ENCODE measurements around the gene MLIP.
"Not testable (repeated sequence)": the region's sequence is repeated elsewhere in the genome, so short reads cannot be mapped to it uniquely, and the experiment has no call there.

Gene MLIP

GRCh38 chr6:54232703-54233102, 121.5 kb downstream of the MLIP start:
- DNase-seq: no peak

- no peak for DNase-seq
Observed at GRCh38 chr6:54234539-54234938, 123.3 kb downstream of the MLIP start.

DNA sequence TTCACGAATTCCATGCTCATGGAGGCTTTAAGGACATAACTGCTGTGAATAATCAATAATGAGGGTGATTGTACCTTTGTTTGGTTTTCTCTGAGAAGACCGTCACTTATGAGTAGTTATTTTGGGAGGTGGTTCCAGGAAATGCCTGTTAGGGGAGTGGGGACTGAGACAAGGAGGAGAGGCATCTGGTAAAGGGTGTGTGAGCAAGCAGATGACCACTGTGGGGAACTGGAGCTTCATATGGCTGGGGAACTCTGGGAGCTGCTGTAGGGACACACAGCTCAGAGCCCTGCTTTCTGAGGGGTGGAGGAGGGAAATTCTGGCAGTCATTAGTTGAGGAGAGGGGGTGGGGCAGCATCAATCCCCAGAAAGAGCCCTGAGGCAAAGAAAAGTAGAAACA, 125.7 kb downstream of the MLIP start:
- DNase-seq: peak in 2 of 3 experiments; percentile 11 to 40

- no peak for DNase-seq
Observed at GRCh38 chr6:54238396-54238795, 127.2 kb downstream of the MLIP start.

GRCh38 chr6:54243699-54244098, 132.5 kb downstream of the MLIP start:
- DNase-seq: no peak

GRCh38 chr6:54244430-54244829, 133.2 kb downstream of the MLIP start:
- DNase-seq: peak in 2 of 3 experiments; percentile 24 to 50

- no peak for DNase-seq
Observed at GRCh38 chr6:54245265-54245664, 134.0 kb downstream of the MLIP start.

- DNase-seq: no peak
Observed at GRCh38 chr6:54248319-54248718, 137.1 kb downstream of the MLIP start.

DNA sequence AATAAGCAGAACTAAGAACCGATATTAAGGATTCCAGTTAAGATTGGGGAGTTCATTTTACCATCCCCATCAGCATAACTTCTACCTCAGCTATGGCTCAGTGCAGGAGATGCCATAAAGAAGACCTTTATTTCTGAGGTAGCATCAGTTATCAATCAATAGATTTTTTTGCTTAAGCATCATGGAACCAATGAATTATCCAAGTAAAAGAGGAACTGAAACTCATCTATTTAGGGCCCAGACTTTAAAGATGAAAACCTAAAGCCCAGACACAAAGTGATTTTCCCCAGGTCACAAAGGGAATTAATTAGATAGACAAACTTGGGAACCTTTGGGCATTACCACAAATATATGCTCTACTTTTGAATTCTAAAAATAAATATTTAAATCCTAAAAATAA, 137.8 kb downstream of the MLIP start:
- no peak for DNase-seq

DNA sequence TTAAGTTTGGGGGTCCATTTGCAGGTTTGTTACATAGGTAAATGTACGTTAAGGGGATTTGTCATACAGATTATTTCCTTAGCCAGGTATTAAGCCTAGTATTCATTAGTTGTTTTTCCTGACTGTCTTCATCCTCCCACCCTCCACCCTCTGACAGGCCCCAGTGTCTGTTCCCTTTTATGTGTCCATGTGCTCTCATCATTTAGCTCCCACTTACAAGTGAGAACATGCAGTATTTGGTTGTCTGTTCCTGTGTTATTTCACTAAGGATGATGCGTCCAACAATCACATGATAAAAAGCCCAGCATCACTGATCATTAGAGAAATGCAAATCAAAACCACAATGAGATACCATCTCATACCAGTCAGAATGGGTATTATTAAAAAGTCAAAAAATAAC, 138.6 kb downstream of the MLIP start:
- DNase-seq: not testable (repeated sequence)

- peak in 1 of 3 experiments; percentile 7 for DNase-seq
Observed at GRCh38 chr6:54252496-54252895, 141.3 kb downstream of the MLIP start.

DNA sequence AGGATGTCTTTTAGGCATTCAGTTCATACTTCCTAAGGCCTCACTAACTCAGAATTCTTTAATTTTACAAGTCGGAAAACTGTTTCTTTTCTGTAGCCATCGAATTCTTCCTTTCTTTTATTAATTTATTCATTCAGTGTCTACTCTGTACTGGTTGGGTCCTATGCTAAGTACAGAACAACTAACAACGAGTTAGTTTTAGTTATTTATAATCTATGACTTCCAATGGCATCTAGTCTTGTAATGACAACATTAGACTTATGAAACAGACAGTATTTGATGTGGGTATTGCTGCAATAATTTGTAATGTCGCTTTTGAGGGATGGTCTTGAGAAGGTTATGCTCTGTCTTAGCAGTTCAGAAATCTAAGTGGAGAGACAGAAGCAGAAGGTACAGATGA, 141.7 kb downstream of the MLIP start:
- DNase-seq: no peak

DNA sequence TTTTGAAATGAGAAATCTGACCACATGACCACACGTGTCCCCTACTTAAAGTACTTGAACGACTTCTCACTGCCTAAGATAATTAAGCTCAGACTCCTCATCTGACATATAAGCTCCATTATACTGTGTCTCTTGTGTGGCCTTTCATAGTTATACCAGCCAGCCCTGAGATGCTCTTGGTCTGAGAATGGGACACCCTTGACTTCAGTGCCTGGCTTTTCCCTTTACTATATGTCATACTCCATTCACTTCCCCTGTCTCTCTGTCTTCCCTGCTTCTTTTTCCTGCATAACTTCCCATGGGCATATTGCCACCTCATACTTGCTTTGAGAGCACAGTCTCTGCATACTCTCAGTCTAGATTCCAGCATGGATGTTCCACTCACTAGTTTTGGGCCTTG, 143.6 kb downstream of the MLIP start:
- DNase-seq: no peak

DNA sequence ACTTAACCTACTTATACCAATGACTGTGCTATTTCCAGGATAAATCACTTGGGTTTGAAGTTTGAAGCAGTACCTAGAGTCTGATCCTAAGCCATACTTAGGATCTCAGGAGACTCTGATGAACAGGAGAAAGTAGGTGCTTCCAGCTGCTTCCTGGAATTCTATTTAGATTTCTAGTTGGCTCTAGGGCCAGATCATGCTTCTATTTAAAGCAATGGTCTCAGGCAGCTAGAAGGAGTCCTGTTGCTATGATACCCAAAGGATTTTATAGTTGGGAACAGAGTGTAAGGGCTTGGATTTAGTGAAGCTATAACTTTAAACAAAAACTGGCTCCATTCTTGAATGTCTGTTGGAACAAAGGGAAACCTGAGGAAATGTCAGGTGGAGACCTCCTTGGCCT, 144.6 kb downstream of the MLIP start:
- DNase-seq: no peak

DNA sequence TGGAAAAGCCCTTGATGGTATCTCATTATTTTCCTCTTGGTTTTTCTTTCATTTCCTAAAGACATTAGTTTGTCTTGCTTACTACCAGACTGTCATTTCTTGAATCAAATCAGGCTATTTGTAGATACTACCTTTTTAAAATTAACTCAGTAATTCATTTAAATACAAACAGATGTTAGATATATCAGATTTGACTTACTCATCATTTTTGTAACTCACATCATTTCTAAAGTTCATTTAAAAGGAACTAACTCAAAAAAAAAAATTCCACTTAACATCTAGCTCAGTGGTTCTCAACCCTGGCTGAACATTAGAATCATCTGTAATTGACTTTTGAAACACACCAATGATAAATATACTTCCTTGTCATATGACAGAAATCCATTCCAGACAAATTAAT, 148.8 kb downstream of the MLIP start:
- DNase-seq: no peak

- DNase-seq: no peak
Observed at GRCh38 chr6:54262499-54262898, 151.3 kb downstream of the MLIP start.

- DNase-seq: no peak
Observed at GRCh38 chr6:54262971-54263370, 151.7 kb downstream of the MLIP start.

- DNase-seq: no peak
Observed at GRCh38 chr6:54264581-54265272, 153.5 kb downstream of the MLIP start.

- no peak for DNase-seq
Observed at GRCh38 chr6:54266400-54266923, 155.2 kb downstream of the MLIP start.

DNA sequence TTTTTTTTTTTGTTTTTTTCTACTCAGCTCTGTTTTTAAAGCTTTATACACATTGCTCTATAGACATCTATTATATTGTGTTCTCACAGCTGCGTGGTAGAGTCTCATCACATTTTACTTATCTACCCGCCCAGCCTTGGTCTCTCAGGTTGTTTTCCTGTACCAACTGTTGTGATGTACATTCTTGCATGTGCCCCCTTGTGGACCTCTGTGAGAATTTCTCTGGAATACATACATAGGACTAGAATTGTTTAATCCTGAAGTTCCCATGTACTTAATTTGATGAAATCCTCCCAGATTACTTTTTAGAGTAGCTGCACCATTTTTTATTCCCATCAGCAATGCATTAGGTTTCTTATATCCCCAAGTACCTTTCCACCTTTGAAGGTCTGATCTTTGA, 156.6 kb downstream of the MLIP start:
- DNase-seq: peak; percentile 26 to 74 (median 26)

GRCh38 chr6:54273214-54273820, 162.1 kb downstream of the MLIP start:
- DNase-seq: no peak

GRCh38 chr6:54274383-54274782, 163.1 kb downstream of the MLIP start:
- DNase-seq: no peak

- DNase-seq: no peak
Observed at GRCh38 chr6:54282186-54282585, 170.9 kb downstream of the MLIP start.

DNA sequence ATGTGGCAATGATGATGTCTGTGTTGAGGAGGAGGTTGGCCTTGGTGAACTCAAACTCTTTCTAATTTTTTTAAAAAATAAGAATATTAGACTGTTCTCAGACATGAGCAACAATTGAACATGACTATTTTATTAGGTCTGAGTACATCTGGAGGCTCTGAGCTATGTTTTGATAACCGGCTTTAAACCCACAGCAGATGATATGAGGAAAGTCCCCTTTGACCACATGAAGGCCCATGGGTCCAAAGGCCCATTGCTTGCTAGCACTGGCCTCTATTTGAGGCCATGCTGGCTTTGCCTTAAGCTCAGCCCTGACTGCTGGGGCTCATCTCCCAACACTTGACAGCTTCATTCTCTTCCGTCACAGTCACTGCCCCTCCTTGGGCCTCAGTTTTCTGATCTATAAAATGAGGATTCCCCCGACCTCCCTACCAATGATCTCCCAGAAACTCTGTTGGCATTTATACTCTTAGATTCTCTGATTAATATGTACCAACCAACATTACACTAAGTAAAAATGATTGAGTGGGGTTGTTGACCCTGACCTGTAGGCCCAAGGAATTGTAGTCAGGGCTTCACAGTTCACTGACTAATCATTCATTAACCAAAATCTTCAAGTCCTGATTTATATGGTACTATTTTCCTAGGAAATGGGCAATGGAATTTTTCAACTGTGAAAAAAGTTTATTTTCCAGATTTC, 173.1 kb downstream of the MLIP start:
- DNase-seq: no peak
